Breast epithelium (tissue), 3 donors: ENCODE measurements around the gene ANKRD55.
"Not testable (repeated sequence)": the region's sequence is repeated elsewhere in the genome, so short reads cannot be mapped to it uniquely, and the experiment has no call there.

Source experiments
- POLR2A ChIP-seq: fragments of 450-650 bp; IDR thresholded peaks from one replicate; pipeline ENCODE4 v1.6.1; 2016; ENCODE audit warnings: antibody characterized with exemption, mild to moderate bottlenecking, moderate library complexity
- POLR2AphosphoS5 ChIP-seq, 3 donors: sonication (generic); formaldehyde crosslinking; IDR thresholded peaks; one replicate each; pipeline ENCODE4 v1.6.1; 2017; ENCODE audit warnings: antibody characterized with exemption in 3 of 3
- TF ChIP-seq, protein P1 (sequence below), 3 donors: fragments of 450-650 bp; IDR thresholded peaks; one replicate each; pipeline ENCODE4 v1.5.1; 2016 to 2017; ENCODE audit warnings: antibody characterized with exemption in 3 of 3, mild to moderate bottlenecking in 3 of 3, moderate library complexity in 3 of 3

DNA sequence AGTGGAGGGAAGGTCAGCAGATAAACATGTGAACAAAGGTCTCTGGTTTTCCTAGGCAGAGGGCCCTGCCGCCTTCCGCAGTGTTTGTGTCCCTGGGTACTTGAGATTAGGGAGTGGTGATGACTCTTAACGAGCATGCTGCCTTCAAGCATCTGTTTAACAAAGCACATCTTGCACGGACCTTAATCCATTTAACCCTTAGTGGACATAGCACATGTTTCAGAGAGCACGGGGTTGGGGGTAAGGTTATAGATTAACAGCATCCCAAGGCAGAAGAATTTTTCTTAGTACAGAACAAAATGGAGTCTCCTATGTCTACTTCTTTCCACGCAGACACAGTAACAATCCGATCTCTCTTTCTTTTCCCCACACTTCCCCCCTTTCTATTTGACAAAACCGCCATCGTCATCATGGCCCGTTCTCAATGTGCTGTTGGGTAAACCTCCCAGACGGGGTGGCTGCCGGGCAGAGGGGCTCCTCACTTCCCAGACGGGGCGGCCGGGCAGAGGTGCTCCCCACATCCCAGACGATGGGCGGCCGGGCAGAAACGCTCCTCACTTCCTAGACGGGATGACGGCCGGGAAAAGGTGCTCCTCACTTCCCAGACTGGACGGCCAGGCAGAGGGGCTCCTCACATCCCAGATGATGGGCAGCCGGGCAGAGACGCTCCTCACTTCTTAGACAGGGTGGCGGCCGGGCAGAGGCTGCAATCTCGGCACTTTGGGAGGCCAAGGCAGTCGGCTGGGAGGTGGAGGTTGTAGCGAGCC is 24.8 kb upstream of the ANKRD55 start:
- TF ChIP-seq, protein P1, sequence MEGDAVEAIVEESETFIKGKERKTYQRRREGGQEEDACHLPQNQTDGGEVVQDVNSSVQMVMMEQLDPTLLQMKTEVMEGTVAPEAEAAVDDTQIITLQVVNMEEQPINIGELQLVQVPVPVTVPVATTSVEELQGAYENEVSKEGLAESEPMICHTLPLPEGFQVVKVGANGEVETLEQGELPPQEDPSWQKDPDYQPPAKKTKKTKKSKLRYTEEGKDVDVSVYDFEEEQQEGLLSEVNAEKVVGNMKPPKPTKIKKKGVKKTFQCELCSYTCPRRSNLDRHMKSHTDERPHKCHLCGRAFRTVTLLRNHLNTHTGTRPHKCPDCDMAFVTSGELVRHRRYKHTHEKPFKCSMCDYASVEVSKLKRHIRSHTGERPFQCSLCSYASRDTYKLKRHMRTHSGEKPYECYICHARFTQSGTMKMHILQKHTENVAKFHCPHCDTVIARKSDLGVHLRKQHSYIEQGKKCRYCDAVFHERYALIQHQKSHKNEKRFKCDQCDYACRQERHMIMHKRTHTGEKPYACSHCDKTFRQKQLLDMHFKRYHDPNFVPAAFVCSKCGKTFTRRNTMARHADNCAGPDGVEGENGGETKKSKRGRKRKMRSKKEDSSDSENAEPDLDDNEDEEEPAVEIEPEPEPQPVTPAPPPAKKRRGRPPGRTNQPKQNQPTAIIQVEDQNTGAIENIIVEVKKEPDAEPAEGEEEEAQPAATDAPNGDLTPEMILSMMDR (IDR thresholded peaks at IDR 0.05), result not testable (repeated sequence)
- not testable (repeated sequence) for TF ChIP-seq POLR2AphosphoS5 (IDR thresholded peaks at IDR 0.05); POLR2A
